A673 (cell line): ENCODE measurements around the gene GALNT14. TPM values are rescaled to one million over a fixed set of nuclear protein-coding genes. Genes with fewer than 3 reads are reported as not detected.

ENCODE experiments used
- BruUV-seq: library from RNA; stranded (reverse); fragments of 400-500 nt; replicated peaks from 2 replicates; lab custom pipeline; 2021; lab: Mats Ljungman, UMichigan
- CTCF ChIA-PET: fragments of 300-600 bp; sonication (Branson Sonifier 250); formaldehyde crosslinking; loops from one replicate; lab custom pipeline; 2022; ENCODE audit warnings: antibody characterized with exemption; lab: Charles Lee
- POLR2A ChIA-PET: fragments of 300-600 bp; sonication (Branson Sonifier 250); formaldehyde crosslinking; loops from one replicate; lab custom pipeline; 2022; ENCODE audit warnings: antibody characterized with exemption; ENCODE audit not compliant: low non-redundant PET; lab: Charles Lee
- DNase-seq: peaks from one replicate; pipeline ENCODE4 v3.0.0-alpha.2; 2015; ENCODE audit warnings: low spot score
- H3K27ac ChIP-seq: fragments of 200-600 bp; sonication (generic); 2 replicates; pipeline ENCODE4 v1.5.1; 2016; ENCODE audit warnings: mixed run types, low read depth, mild to moderate bottlenecking, mixed read lengths, antibody characterized with exemption, low read length; ENCODE audit not compliant: poor library complexity, severe bottlenecking
- H3K27me3 ChIP-seq: fragments of 200-600 bp; sonication (generic); replicated peaks from 2 replicates; pipeline ENCODE4 v1.6.1; 2017; ENCODE audit warnings: mixed run types, low read depth, mild to moderate bottlenecking, mixed read lengths, antibody characterized with exemption, low read length; ENCODE audit not compliant: insufficient read depth, poor library complexity
- H3K36me3 ChIP-seq: fragments of 200-600 bp; sonication (generic); 2 replicates; pipeline ENCODE4 v1.6.1; 2016; ENCODE audit warnings: mixed run types, mild to moderate bottlenecking, mixed read lengths, antibody characterized with exemption, low read length; ENCODE audit not compliant: insufficient read depth, poor library complexity, severe bottlenecking
- H3K4me1 ChIP-seq: fragments of 200-600 bp; sonication (generic); 2 replicates; pipeline ENCODE4 v1.6.1; 2017; ENCODE audit warnings: mixed run types, mild to moderate bottlenecking, mixed read lengths, antibody characterized with exemption, low read length; ENCODE audit not compliant: insufficient read depth, poor library complexity, severe bottlenecking
- H3K4me3 ChIP-seq: fragments of 200-600 bp; sonication (generic); 2 replicates; pipeline ENCODE4 v1.5.1; 2016; ENCODE audit warnings: low read depth, mixed run types, mild to moderate bottlenecking, mixed read lengths, low read length; ENCODE audit not compliant: poor library complexity, severe bottlenecking
- H3K9me3 ChIP-seq: fragments of 200-600 bp; sonication (generic); 2 replicates; pipeline ENCODE4 v1.6.1; 2016; ENCODE audit warnings: mixed run types, low read depth, mild to moderate bottlenecking, mixed read lengths, antibody characterized with exemption, low read length; ENCODE audit not compliant: poor library complexity, severe bottlenecking
- CTCF ChIP-seq: fragments of 300-800, 200-600 bp; sonication (generic); conservative IDR thresholded peaks from 2 replicates; pipeline ENCODE4 v1.5.1; 2017; ENCODE audit warnings: low read depth, mild to moderate bottlenecking, antibody characterized with exemption, low read length, moderate library complexity, mixed read lengths
- EZH2 ChIP-seq: fragments of 200-600 bp; sonication (generic); IDR thresholded peaks from 2 replicates; pipeline ENCODE4 v1.6.1; 2017; ENCODE audit warnings: borderline replicate concordance, low read depth, mild to moderate bottlenecking, mixed read lengths, antibody characterized with exemption, low read length; ENCODE audit not compliant: poor library complexity, severe bottlenecking
- intact Hi-C: fragments of 100-400 bp; cut with micrococcal nuclease; formaldehyde crosslinking; loops from one replicate; pipeline ENCODE4 v1.10.0; 2022; ENCODE audit not compliant: unreplicated experiment
- total RNA-seq: library from RNA; stranded (reverse); gene quantifications from 2 replicates; pipeline ENCODE4 v1.2.3, GENCODE V29; 2021

GALNT14 gene
- total RNA-seq, 1 experiment from 2014 or later, result 9.7 TPM

GRCh38 chr2:30899516-30900054, 238.7 kb downstream of the GALNT14 start:
- BruUV-seq, result no TSS peak
- POLR2A ChIA-PET, result no interaction called here
- CTCF ChIA-PET, result no interaction called here

GRCh38 chr2:30897539-30897938, 240.7 kb downstream of the GALNT14 start:
- intact Hi-C loops, result no loop called here
- ChIA-PET POLR2A (no interaction called here), CTCF (interaction anchor here (1.5 kb wide), 1 partner anchor 273 kb away, joined by 4 read pairs; no protein-coding TSS in a partner anchor)
- H3K27me3 ChIP-seq, result peaks cover 6% of the 10 kb centered on the region
- TF ChIP-seq EZH2 (no peak), CTCF (no peak; the same call in 1 of the 2 replicates)
- no peak overlapping the region for H3K4me3 ChIP-seq
- H3K36me3 ChIP-seq, result no peaks in the 10 kb centered on the region
- no peak overlapping the region for H3K27ac ChIP-seq
- no peaks in the 10 kb centered on the region for H3K4me1 ChIP-seq
- H3K9me3 ChIP-seq, result no peaks in the 10 kb centered on the region
- peak; percentile 61 for DNase-seq
- BruUV-seq, result no TSS peak

More at GRCh38 chr2:30899516-30900054, 238.7 kb downstream of the GALNT14 start:
- no peaks in the 10 kb centered on the region for H3K36me3 ChIP-seq
- H3K27ac ChIP-seq, result no peak overlapping the region
- H3K4me3 ChIP-seq, result no peak overlapping the region
- no peak for DNase-seq
- no peaks in the 10 kb centered on the region for H3K4me1 ChIP-seq
- no peaks in the 10 kb centered on the region for H3K27me3 ChIP-seq
- no peaks in the 10 kb centered on the region for H3K9me3 ChIP-seq
- intact Hi-C loops, result no loop called here
- no peak for TF ChIP-seq EZH2
- TF ChIP-seq CTCF, result no peak

- no peaks in the 10 kb centered on the region for H3K4me1 ChIP-seq
- intact Hi-C loops, result no loop called here
- no peak overlapping the region for H3K4me3 ChIP-seq
- DNase-seq, result no peak
- H3K9me3 ChIP-seq, result no peaks in the 10 kb centered on the region
- H3K36me3 ChIP-seq, result no peaks in the 10 kb centered on the region
- CTCF ChIA-PET, result interaction anchor here (0.6 kb wide), 1 partner anchor 23 kb away, joined by 4 read pairs; no protein-coding TSS in a partner anchor
- TF ChIP-seq EZH2, result no peak
- no peak for TF ChIP-seq CTCF
- peaks cover 6% of the 10 kb centered on the region for H3K27me3 ChIP-seq
- POLR2A ChIA-PET, result no interaction called here
- no peak overlapping the region for H3K27ac ChIP-seq
- no TSS peak for BruUV-seq
Observed at GRCh38 chr2:30894498-30895119, 243.6 kb downstream of the GALNT14 start.
